Cardiac fibroblast (primary cell): ENCODE measurements around the gene TGM2.

Experiments used
- DNase-seq, 2 donors: peaks; one replicate each; pipeline versions ENCODE4 v3.0.0 to v3.0.0-alpha.2; 2010; ENCODE audit warnings: low read depth in 2 of 2
- H3K4me3 ChIP-seq, 2 donors: replicated peaks in 1 of 2; 1 replicate in 1 of 2; 2 replicates in 1 of 2; pipeline ENCODE4 v1.5.1; 2011; ENCODE audit warnings: low read depth in 2 of 2, low read length in 2 of 2, mild to moderate bottlenecking in 2 of 2, moderate library complexity in 1 of 2
- CTCF ChIP-seq: IDR thresholded peaks from one replicate; pipeline ENCODE4 v1.5.1; 2011; ENCODE audit warnings: low read depth, mild to moderate bottlenecking, low read length, inconsistent platforms

The TGM2 gene

GRCh38 chr20:38165089-38165965 lies at the start of gene TGM2:
TGM2 (minus strand) TSS chr20:38165270; CDS start chr20:38165198, 72 bp downstream.
- DNase-seq, result peak; percentile 68 to 81
- peak; percentile 75 for TF ChIP-seq CTCF
- H3K4me3 ChIP-seq, result peak within 1 kb of the TSS; percentile 40 to 55

- H3K4me3 ChIP-seq, result no peak overlapping the region
- no peak for DNase-seq
- peak; percentile 16 for TF ChIP-seq CTCF
These were observed 49.5 kb upstream of the TGM2 start for GRCh38 chr20:38214256-38215193.

- no peak for DNase-seq
- no peak overlapping the region for H3K4me3 ChIP-seq
- no peak for TF ChIP-seq CTCF
These were observed 48.5 kb upstream of the TGM2 start for GRCh38 chr20:38213607-38213940.

GRCh38 chr20:38212806-38213606 lies 47.9 kb upstream of the TGM2 start:
- DNase-seq, result no peak
- H3K4me3 ChIP-seq, result no peak overlapping the region
- no peak for TF ChIP-seq CTCF

- TF ChIP-seq CTCF, result no peak
- H3K4me3 ChIP-seq, result no peak overlapping the region
- no peak for DNase-seq
These were observed 46.4 kb upstream of the TGM2 start for GRCh38 chr20:38211200-38212097.
